ENCODE results near the gene MYO7A.

Gene MYO7A

GRCh38 chr11:77181226-77181625, 53.2 kb downstream of the MYO7A start:
- H3K9ac ChIP-seq (ENCODE audit: low read depth, low read length, poor library complexity, severe bottlenecking), result no peak overlapping the region
- no peaks in the 10 kb centered on the region for H3K9me2 ChIP-seq (replicated peaks; ENCODE audit: low read depth, low read length)
- no peak overlapping the region for H3K4me3 ChIP-seq (ENCODE audit: low read length, poor library complexity, severe bottlenecking)
- H3K9me3 ChIP-seq (ENCODE audit: insufficient read depth, low read depth, low read length), result no peaks in the 10 kb centered on the region
- no peaks in the 10 kb centered on the region for H3K36me3 ChIP-seq (ENCODE audit: insufficient read depth, low read length)
- H3K79me2 ChIP-seq (ENCODE audit: insufficient read depth, low read length), result no peaks in the 10 kb centered on the region
- H4K20me1 ChIP-seq (ENCODE audit: insufficient read depth, low read length, poor library complexity, severe bottlenecking), result no peaks in the 10 kb centered on the region
- no peak overlapping the region for H2AFZ ChIP-seq (ENCODE audit: low read length)
- no peaks in the 10 kb centered on the region for H3K4me1 ChIP-seq (ENCODE audit: insufficient read depth, low read length, poor library complexity, severe bottlenecking)
- no peaks in the 10 kb centered on the region for H3K27me3 ChIP-seq (ENCODE audit: insufficient read depth, low read length, poor library complexity, severe bottlenecking)
- no peak for TF ChIP-seq EZH2phosphoT487 (IDR thresholded peaks at IDR 0.05; ENCODE audit: borderline replicate concordance)
- TF ChIP-seq, protein P1, sequence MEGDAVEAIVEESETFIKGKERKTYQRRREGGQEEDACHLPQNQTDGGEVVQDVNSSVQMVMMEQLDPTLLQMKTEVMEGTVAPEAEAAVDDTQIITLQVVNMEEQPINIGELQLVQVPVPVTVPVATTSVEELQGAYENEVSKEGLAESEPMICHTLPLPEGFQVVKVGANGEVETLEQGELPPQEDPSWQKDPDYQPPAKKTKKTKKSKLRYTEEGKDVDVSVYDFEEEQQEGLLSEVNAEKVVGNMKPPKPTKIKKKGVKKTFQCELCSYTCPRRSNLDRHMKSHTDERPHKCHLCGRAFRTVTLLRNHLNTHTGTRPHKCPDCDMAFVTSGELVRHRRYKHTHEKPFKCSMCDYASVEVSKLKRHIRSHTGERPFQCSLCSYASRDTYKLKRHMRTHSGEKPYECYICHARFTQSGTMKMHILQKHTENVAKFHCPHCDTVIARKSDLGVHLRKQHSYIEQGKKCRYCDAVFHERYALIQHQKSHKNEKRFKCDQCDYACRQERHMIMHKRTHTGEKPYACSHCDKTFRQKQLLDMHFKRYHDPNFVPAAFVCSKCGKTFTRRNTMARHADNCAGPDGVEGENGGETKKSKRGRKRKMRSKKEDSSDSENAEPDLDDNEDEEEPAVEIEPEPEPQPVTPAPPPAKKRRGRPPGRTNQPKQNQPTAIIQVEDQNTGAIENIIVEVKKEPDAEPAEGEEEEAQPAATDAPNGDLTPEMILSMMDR (conservative IDR thresholded peaks at IDR 0.05; ENCODE audit: low read length), result no peak
- H3F3A ChIP-seq (ENCODE audit: low read depth), result no peaks in the 10 kb centered on the region
- no peak overlapping the region for H3K4me2 ChIP-seq (ENCODE audit: low read depth, low read length, poor library complexity, severe bottlenecking)

GRCh38 chr11:77181799-77182541, 53.9 kb downstream of the MYO7A start:
- Histone ChIP-seq H3K36me3 (ENCODE audit: insufficient read depth, low read length) (no peaks in the 10 kb centered on the region), H3K9ac (ENCODE audit: low read depth, low read length, poor library complexity, severe bottlenecking) (no peak overlapping the region), H3K4me2 (ENCODE audit: low read depth, low read length, poor library complexity, severe bottlenecking) (no peak overlapping the region), H3K27me3 (ENCODE audit: insufficient read depth, low read length, poor library complexity, severe bottlenecking) (no peaks in the 10 kb centered on the region), H3K9me3 (ENCODE audit: insufficient read depth, low read depth, low read length) (no peaks in the 10 kb centered on the region), H4K20me1 (ENCODE audit: insufficient read depth, low read length, poor library complexity, severe bottlenecking) (no peaks in the 10 kb centered on the region), H3K9me2 (replicated peaks; ENCODE audit: low read depth, low read length) (no peaks in the 10 kb centered on the region), H3K4me1 (ENCODE audit: insufficient read depth, low read length, poor library complexity, severe bottlenecking) (no peaks in the 10 kb centered on the region), H3K79me2 (ENCODE audit: insufficient read depth, low read length) (no peaks in the 10 kb centered on the region), H3K4me3 (ENCODE audit: low read length, poor library complexity, severe bottlenecking) (no peak overlapping the region), H3F3A (ENCODE audit: low read depth) (no peaks in the 10 kb centered on the region), H2AFZ (ENCODE audit: low read length) (no peak overlapping the region)
- TF ChIP-seq EZH2phosphoT487 (IDR thresholded peaks at IDR 0.05; ENCODE audit: borderline replicate concordance), result no peak
- TF ChIP-seq, protein P1 (conservative IDR thresholded peaks at IDR 0.05; ENCODE audit: low read length), result no peak

DNA sequence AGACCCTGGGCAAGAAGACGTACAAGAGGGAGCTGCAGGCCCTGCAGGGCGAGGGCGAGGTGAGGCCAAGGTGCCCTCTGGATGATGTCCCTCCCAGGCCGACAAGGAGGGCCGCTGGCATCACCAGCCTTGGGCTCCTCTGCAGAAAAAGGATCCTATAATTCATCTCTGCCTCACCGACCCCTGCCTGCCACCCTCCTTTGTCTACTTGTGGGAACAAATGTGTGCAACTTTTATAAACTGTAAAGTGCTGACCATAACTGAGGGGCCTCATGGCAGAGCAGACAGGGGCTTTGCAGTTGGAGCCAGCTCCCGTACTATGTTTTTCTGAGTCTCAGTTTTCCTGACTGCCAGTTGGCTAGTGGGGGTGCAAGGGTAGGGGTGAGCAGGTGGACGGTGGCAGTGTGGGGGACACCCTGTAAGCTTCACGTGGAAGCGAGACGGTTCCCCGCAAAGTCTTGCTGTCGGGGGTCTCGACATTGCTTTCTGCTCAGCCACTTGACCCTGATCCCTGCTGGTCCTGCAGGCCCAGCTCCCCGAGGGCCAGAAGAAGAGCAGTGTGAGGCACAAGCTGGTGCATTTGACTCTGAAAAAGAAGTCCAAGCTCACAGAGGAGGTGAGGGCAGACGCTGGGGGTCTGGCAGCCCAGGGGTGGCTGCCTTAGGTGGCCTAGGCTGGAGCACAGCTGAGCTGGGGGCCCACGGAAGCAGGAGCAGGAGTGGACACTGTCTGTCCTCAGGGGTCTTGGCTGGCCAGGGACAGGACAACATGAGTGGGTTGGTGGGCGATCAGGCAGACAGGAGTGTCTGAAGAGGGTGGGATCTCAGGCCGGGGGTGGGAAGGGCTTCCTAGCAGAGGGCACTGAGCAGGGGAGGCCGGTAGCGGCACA, 54.7 kb downstream of the MYO7A start:
- Histone ChIP-seq H3K4me1 (ENCODE audit: insufficient read depth, low read length, poor library complexity, severe bottlenecking) (peaks cover 8% of the 10 kb centered on the region), H3K9me3 (ENCODE audit: insufficient read depth, low read depth, low read length) (no peaks in the 10 kb centered on the region), H4K20me1 (ENCODE audit: insufficient read depth, low read length, poor library complexity, severe bottlenecking) (no peaks in the 10 kb centered on the region), H3K4me3 (ENCODE audit: low read length, poor library complexity, severe bottlenecking) (no peak overlapping the region), H3K79me2 (ENCODE audit: insufficient read depth, low read length) (no peaks in the 10 kb centered on the region), H3K9me2 (replicated peaks; ENCODE audit: low read depth, low read length) (no peaks in the 10 kb centered on the region), H3K4me2 (ENCODE audit: low read depth, low read length, poor library complexity, severe bottlenecking) (no peak overlapping the region), H3K27me3 (ENCODE audit: insufficient read depth, low read length, poor library complexity, severe bottlenecking) (no peaks in the 10 kb centered on the region), H3K9ac (ENCODE audit: low read depth, low read length, poor library complexity, severe bottlenecking) (no peak overlapping the region), H2AFZ (ENCODE audit: low read length) (no peak overlapping the region), H3F3A (ENCODE audit: low read depth) (no peaks in the 10 kb centered on the region), H3K36me3 (ENCODE audit: insufficient read depth, low read length) (no peaks in the 10 kb centered on the region)
- no peak for TF ChIP-seq EZH2phosphoT487 (IDR thresholded peaks at IDR 0.05; ENCODE audit: borderline replicate concordance)
- TF ChIP-seq, protein P1 (conservative IDR thresholded peaks at IDR 0.05; ENCODE audit: low read length), result no peak

All from Loucy (cell line).